GM23248 (cell line): ENCODE data around the gene EMILIN2. TPM values are rescaled to one million over a fixed set of nuclear protein-coding genes. Genes with fewer than 3 reads are reported as not detected.

ENCODE experiments used
- DNase-seq: peaks from one replicate; pipeline ENCODE4 v3.0.0-alpha.2; 2015
- H2AFZ ChIP-seq: fragments of 200-600 bp; sonication (generic); 2 replicates; pipeline ENCODE4 v1.6.1; 2016; ENCODE audit warnings: antibody characterized with exemption
- H3F3A ChIP-seq: fragments of 200-600 bp; sonication (generic); 2 replicates; pipeline ENCODE4 v1.6.1; 2016; ENCODE audit warnings: mild to moderate bottlenecking, antibody characterized with exemption, mixed run types; ENCODE audit not compliant: insufficient read depth
- H3K27ac ChIP-seq: fragments of 200-600 bp; sonication (generic); 2 replicates; pipeline ENCODE4 v1.5.1; 2016; ENCODE audit warnings: mild to moderate bottlenecking
- H3K27me3 ChIP-seq: fragments of 200-600 bp; sonication (generic); replicated peaks from 2 replicates; pipeline ENCODE4 v1.6.1; 2016; ENCODE audit warnings: mild to moderate bottlenecking; ENCODE audit not compliant: insufficient read depth
- H3K36me3 ChIP-seq: fragments of 200-600 bp; sonication (generic); 2 replicates; pipeline ENCODE4 v1.6.1; 2016; ENCODE audit warnings: low read depth, mild to moderate bottlenecking
- H3K4me1 ChIP-seq: fragments of 200-600 bp; sonication (generic); 2 replicates; pipeline ENCODE4 v1.6.1; 2016; ENCODE audit warnings: mild to moderate bottlenecking; ENCODE audit not compliant: insufficient read depth
- H3K4me2 ChIP-seq: fragments of 200-600 bp; sonication (generic); one replicate; pipeline ENCODE4 v1.6.1; 2016; ENCODE audit warnings: mild to moderate bottlenecking; ENCODE audit not compliant: unreplicated experiment
- H3K4me3 ChIP-seq: fragments of 200-600 bp; sonication (generic); 2 replicates; pipeline ENCODE4 v1.5.1; 2016; ENCODE audit warnings: mild to moderate bottlenecking
- H3K79me2 ChIP-seq: fragments of 200-600 bp; sonication (generic); 2 replicates; pipeline ENCODE4 v1.6.1; 2016; ENCODE audit warnings: mild to moderate bottlenecking; ENCODE audit not compliant: insufficient read depth
- H3K9ac ChIP-seq: fragments of 200-600 bp; sonication (generic); 2 replicates; pipeline ENCODE4 v1.6.1; 2016; ENCODE audit warnings: mild to moderate bottlenecking
- H3K9me2 ChIP-seq: fragments of 200-600 bp; sonication (generic); 2 replicates; pipeline ENCODE4 v1.6.1; 2016; ENCODE audit warnings: mixed run types, mild to moderate bottlenecking, moderate library complexity; ENCODE audit not compliant: insufficient read depth
- H3K9me3 ChIP-seq: fragments of 200-600 bp; sonication (generic); one replicate; pipeline ENCODE4 v1.6.1; 2017; ENCODE audit warnings: low read depth
- H4K20me1 ChIP-seq: fragments of 200-600 bp; sonication (generic); 2 replicates; pipeline ENCODE4 v1.6.0; 2016; ENCODE audit not compliant: insufficient read depth
- EZH2 ChIP-seq: fragments of 200-600 bp; sonication (generic); IDR thresholded peaks from 2 replicates; pipeline ENCODE4 v1.6.1; 2018; ENCODE audit warnings: antibody characterized with exemption, mild to moderate bottlenecking; ENCODE audit not compliant: insufficient read depth, poor library complexity, severe bottlenecking
- EZH2phosphoT487 ChIP-seq: fragments of 200-600 bp; sonication (generic); IDR thresholded peaks from 2 replicates; pipeline ENCODE4 v1.6.1; 2018; ENCODE audit warnings: antibody characterized with exemption, moderate library complexity, mild to moderate bottlenecking, low read depth; ENCODE audit not compliant: insufficient read depth
- WGBS, 2 experiments: methylation state at CpG; one replicate each; pipeline ENCODE4 v1.1.6; 2015 to 2017; ENCODE audit warnings: low lambda C conversion rate in 2 of 2, low coverage in 1 of 2; ENCODE audit errors: missing lambda C conversion rate in 2 of 2; 5-methylcytosine and 5-hydroxymethylcytosine counted together
- in situ Hi-C: fragments of 300-500 bp; cut with MboI; formaldehyde crosslinking; loops from 2 replicates; pipeline ENCODE4 v1.15.0; 2020
- polyA plus RNA-seq: library from polyadenylated mRNA; unstranded; fragments of >200 nt; fragmentation: Nextera tagmentation; extraction: Ambion mirVana; gene quantifications from 2 replicates; pipeline ENCODE4 v1.2.1, GENCODE V29; 2016
- total RNA-seq: library from RNA; depleted of rRNA; stranded (reverse); fragments of >200 nt; shearing (Covaris generic); gene quantifications from 2 replicates; pipeline ENCODE4 v1.2.3, GENCODE V29; 2014

EMILIN2 gene
- total and polyA plus RNA-seq, 2 experiments from 2014 or later: 9.0 to 23.9 TPM

DNA sequence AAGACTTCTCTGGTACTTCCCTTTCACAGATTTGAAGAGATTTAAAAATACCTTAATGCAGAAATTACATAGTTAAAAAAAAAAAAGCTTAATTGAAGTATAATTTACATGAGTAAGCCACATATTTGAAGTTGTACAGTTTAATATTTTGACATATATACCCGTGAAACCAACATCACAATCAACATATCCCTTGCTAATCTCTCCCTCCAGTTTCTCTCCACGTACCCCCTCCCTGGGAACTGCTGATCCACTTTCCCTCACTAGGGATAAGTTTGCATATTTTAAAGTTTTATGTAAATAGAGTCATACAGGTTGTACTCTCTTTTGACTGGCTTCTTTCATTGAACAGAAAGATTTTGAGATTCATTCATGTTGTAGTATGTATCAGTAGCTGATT, 22.4 kb downstream of the EMILIN2 start:
- in situ Hi-C loops: no loop called here
- H3K9me3 ChIP-seq: no peaks in the 10 kb centered on the region
- H2AFZ ChIP-seq: no peak overlapping the region
- no peaks in the 10 kb centered on the region for H3K27me3 ChIP-seq
- H3K27ac ChIP-seq: no peak overlapping the region
- no peaks in the 10 kb centered on the region for H3K4me1 ChIP-seq
- DNase-seq: no peak
- H3K4me2 ChIP-seq: no peak overlapping the region
- H3K9ac ChIP-seq: no peak overlapping the region
- no peaks in the 10 kb centered on the region for H3K79me2 ChIP-seq
- no peaks in the 10 kb centered on the region for H3K36me3 ChIP-seq
- H4K20me1 ChIP-seq: no peaks in the 10 kb centered on the region
- no peak for TF ChIP-seq EZH2
- no peak for TF ChIP-seq EZH2phosphoT487
- no peaks in the 10 kb centered on the region for H3K9me2 ChIP-seq
- H3F3A ChIP-seq: peaks cover under 1% of the 10 kb centered on the region; the same call in 1 of the 2 replicates
- WGBS, 2 experiments: 85 to 88% methylated on average over 2 of the region's 2 CpGs
- no peak overlapping the region for H3K4me3 ChIP-seq

DNA sequence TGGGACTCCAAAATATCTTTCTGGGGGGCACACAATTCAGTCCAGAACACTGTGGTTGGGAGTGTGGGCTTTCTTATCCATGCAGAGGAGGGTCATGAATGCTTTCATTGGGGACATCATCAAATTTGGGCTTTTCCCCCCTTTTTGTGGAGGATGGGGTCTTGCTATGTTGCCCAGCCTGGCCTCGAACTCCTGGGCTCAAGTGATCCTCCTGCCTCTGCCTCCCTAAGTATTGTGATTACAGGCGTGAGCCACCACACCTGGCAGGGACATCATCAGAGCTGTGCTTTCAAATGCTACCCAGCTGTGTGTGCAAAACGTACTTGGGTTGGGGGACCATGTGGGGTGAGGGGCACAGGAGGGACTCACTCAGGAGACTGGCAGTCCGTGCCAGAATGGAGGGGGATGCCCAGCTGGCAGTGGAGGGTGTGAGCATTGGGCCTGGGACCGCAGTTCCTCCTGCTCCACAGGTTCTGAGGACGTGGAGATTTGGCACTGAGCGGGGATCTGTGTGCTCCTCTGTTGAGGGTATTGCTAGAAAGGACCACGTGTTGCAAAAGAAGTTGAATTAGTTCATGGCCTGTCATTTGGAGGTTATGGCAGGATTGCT, 24.4 kb downstream of the EMILIN2 start:
- Histone ChIP-seq H3K9ac (no peak overlapping the region), H3K9me2 (no peaks in the 10 kb centered on the region), H3K36me3 (no peaks in the 10 kb centered on the region), H3K79me2 (no peaks in the 10 kb centered on the region), H3K9me3 (no peaks in the 10 kb centered on the region), H4K20me1 (no peaks in the 10 kb centered on the region), H3F3A (peaks cover 10% of the 10 kb centered on the region), H2AFZ (no peak overlapping the region), H3K27ac (no peak overlapping the region), H3K4me1 (peaks cover 17% of the 10 kb centered on the region), H3K27me3 (no peaks in the 10 kb centered on the region), H3K4me3 (no peak overlapping the region), H3K4me2 (no peak overlapping the region)
- no peak for TF ChIP-seq EZH2phosphoT487
- TF ChIP-seq EZH2: no peak
- DNase-seq: no peak
- in situ Hi-C loops: no loop called here
- WGBS, 2 experiments: 84 to 86% methylated on average over 8 of the region's 8 CpGs

DNA sequence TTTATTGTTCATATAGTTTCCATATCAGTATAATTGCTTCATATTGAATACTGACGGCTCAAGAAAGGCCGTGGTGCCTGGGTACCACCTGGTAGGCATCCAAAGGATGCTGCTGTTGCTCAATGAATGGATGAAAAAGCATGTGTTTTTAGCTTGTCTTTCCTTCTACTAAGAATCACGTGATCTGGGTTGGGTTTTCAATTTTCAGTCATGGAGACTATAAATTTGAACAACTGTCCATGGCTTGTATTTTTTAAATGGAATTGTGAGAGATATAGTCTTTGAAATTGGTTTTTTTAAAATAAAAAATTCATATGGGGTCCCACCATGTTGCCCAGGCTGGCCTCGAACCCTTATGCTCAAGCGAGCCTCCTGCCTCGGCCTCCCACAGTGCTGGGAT, 25.3 kb downstream of the EMILIN2 start:
- no peaks in the 10 kb centered on the region for H3K27me3 ChIP-seq
- TF ChIP-seq EZH2 (no peak), EZH2phosphoT487 (no peak)
- no peaks in the 10 kb centered on the region for H3K79me2 ChIP-seq
- H3K4me2 ChIP-seq: no peak overlapping the region
- H3K9me2 ChIP-seq: no peaks in the 10 kb centered on the region
- no peaks in the 10 kb centered on the region for H4K20me1 ChIP-seq
- no peak overlapping the region for H2AFZ ChIP-seq
- H3K4me3 ChIP-seq: no peak overlapping the region
- H3F3A ChIP-seq: peaks cover 10% of the 10 kb centered on the region
- WGBS, 2 experiments: 82 to 86% methylated on average over 6 of the region's 6 CpGs
- no peaks in the 10 kb centered on the region for H3K36me3 ChIP-seq
- H3K9me3 ChIP-seq: no peaks in the 10 kb centered on the region
- H3K4me1 ChIP-seq: peaks cover 18% of the 10 kb centered on the region
- in situ Hi-C loops: no loop called here
- DNase-seq: no peak
- no peak overlapping the region for H3K9ac ChIP-seq
- no peak overlapping the region for H3K27ac ChIP-seq

DNA sequence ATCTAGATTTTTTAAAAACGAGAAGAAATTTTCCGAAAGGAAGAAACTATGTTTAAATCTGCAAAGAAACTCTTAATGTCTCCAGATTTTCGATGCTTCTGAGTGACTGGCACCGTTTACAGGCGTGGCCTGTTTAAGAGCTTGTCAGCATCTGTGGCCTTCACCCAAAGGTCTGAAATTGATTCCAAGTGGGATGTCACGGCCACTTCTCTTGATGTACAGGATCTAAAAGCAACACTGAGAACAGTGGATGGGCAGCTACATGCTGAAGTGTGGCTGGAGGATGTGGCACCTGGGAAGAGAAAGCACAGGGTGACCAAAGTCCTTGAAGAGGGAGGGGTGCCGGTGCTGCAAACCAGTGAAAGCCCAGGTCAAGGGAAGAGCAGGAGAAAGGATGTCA, 28.0 kb downstream of the EMILIN2 start:
- peak overlapping the region; percentile 79 for H3K4me2 ChIP-seq
- WGBS, 2 experiments: 16 to 18% methylated on average over 7 of the region's 7 CpGs

More for the DNA sequence above, 28.0 kb downstream of the EMILIN2 start:
- Histone ChIP-seq H2AFZ (peak overlapping the region; percentile 78), H3K36me3 (no peaks in the 10 kb centered on the region), H3K9me3 (no peaks in the 10 kb centered on the region), H3K9ac (peak overlapping the region; percentile 83), H3K4me3 (peak overlapping the region; percentile 60), H3F3A (peaks cover 10% of the 10 kb centered on the region), H3K9me2 (no peaks in the 10 kb centered on the region), H3K27me3 (no peaks in the 10 kb centered on the region), H3K4me1 (peaks cover 18% of the 10 kb centered on the region), H3K27ac (peak overlapping the region; percentile 94), H4K20me1 (no peaks in the 10 kb centered on the region), H3K79me2 (no peaks in the 10 kb centered on the region)
- peak; percentile 45 for DNase-seq
- TF ChIP-seq EZH2: no peak
- no peak for TF ChIP-seq EZH2phosphoT487
- in situ Hi-C loops: no loop called here
